HG02610 (cell line): ENCODE data around the gene EPS15.
A peak's percentile ranks its signal among the peaks of the same experiment; 100 is the strongest.
"Not testable (repeated sequence)": the region's sequence is repeated elsewhere in the genome, so short reads cannot be mapped to it uniquely, and the experiment has no call there.

ENCODE experiments used
- ATAC-seq: cut with Tn5 transposase; IDR thresholded peaks from one replicate; pipeline ENCODE4 v1.9.1; 2021; ENCODE audit warnings: mild to moderate bottlenecking, moderate library complexity; ENCODE audit not compliant: unreplicated experiment

The EPS15 gene

GRCh38 chr1:51433972-51434510, 85.0 kb downstream of the EPS15 start:
- ATAC-seq = no peak

GRCh38 chr1:51433269-51433971, 85.6 kb downstream of the EPS15 start:
- no peak for ATAC-seq

GRCh38 chr1:51432146-51432545, 86.9 kb downstream of the EPS15 start:
- no peak for ATAC-seq

GRCh38 chr1:51427438-51427837, 91.6 kb downstream of the EPS15 start:
- ATAC-seq = no peak

- no peak for ATAC-seq
Observed at GRCh38 chr1:51425955-51426354, 93.1 kb downstream of the EPS15 start.

- no peak for ATAC-seq
Observed at GRCh38 chr1:51425273-51425672, 93.8 kb downstream of the EPS15 start.

GRCh38 chr1:51423073-51423821, 95.8 kb downstream of the EPS15 start:
- ATAC-seq = no peak

GRCh38 chr1:51422367-51423072, 96.5 kb downstream of the EPS15 start:
- no peak for ATAC-seq

GRCh38 chr1:51421964-51422363, 97.1 kb downstream of the EPS15 start:
- ATAC-seq = peak; percentile 61

- ATAC-seq = no peak
Observed at GRCh38 chr1:51420867-51421627, 98.0 kb downstream of the EPS15 start.

- no peak for ATAC-seq
Observed at GRCh38 chr1:51418384-51418959, 100.6 kb downstream of the EPS15 start.

GRCh38 chr1:51417496-51418383, 101.3 kb downstream of the EPS15 start:
- no peak for ATAC-seq

- ATAC-seq = no peak
Observed at GRCh38 chr1:51416910-51417309, 102.2 kb downstream of the EPS15 start.

- ATAC-seq = no peak
Observed at GRCh38 chr1:51415963-51416362, 103.1 kb downstream of the EPS15 start.

GRCh38 chr1:51414811-51415210, 104.3 kb downstream of the EPS15 start:
- ATAC-seq = no peak

- ATAC-seq = not testable (repeated sequence)
Observed at GRCh38 chr1:51411820-51412219, 107.2 kb downstream of the EPS15 start.

GRCh38 chr1:51410568-51411460, 108.3 kb downstream of the EPS15 start:
- ATAC-seq = peak; percentile 77

GRCh38 chr1:51409755-51410541, 109.1 kb downstream of the EPS15 start:
- ATAC-seq = peak; percentile 51
